Hematopoietic multipotent progenitor cell treated with erythropoietin and hydrocortisone succinate and interleukin-3 and kit ligand, for 17 days (in vitro differentiated cells): ENCODE measurements around the gene HIP1R.

Experiments
- DNase-seq: peaks from one replicate; pipeline ENCODE4 v3.0.0-alpha.2; 2015; ENCODE audit warnings: low spot score

The HIP1R gene

GRCh38 chr12:122847516-122847836, 12.2 kb downstream of the HIP1R start:
- DNase-seq, result no peak

- no peak for DNase-seq
Measured at GRCh38 chr12:122847921-122848421, 12.7 kb downstream of the HIP1R start.

GRCh38 chr12:122848471-122849351, 13.5 kb downstream of the HIP1R start:
- no peak for DNase-seq

GRCh38 chr12:122849352-122850047, 14.2 kb downstream of the HIP1R start:
- no peak for DNase-seq

GRCh38 chr12:122850048-122850445, 14.8 kb downstream of the HIP1R start:
- no peak for DNase-seq

- no peak for DNase-seq
Measured at GRCh38 chr12:122850695-122851350, 15.6 kb downstream of the HIP1R start.

GRCh38 chr12:122851820-122852219, 16.6 kb downstream of the HIP1R start:
- no peak for DNase-seq

- no peak for DNase-seq
Measured at GRCh38 chr12:122852336-122853275, 17.3 kb downstream of the HIP1R start.

GRCh38 chr12:122853582-122854245, 18.5 kb downstream of the HIP1R start:
- no peak for DNase-seq

- DNase-seq, result no peak
Measured at GRCh38 chr12:122854554-122854953, 19.3 kb downstream of the HIP1R start.

GRCh38 chr12:122855071-122855829, 20.0 kb downstream of the HIP1R start:
- DNase-seq, result no peak

- DNase-seq, result no peak
Measured at GRCh38 chr12:122855928-122856831, 20.9 kb downstream of the HIP1R start.

GRCh38 chr12:122856999-122857671, 21.9 kb downstream of the HIP1R start:
- no peak for DNase-seq

GRCh38 chr12:122858171-122858570, 22.9 kb downstream of the HIP1R start:
- DNase-seq, result no peak

GRCh38 chr12:122858591-122859302, 23.5 kb downstream of the HIP1R start:
- DNase-seq, result no peak

- DNase-seq, result no peak
Measured at GRCh38 chr12:122859303-122860039, 24.2 kb downstream of the HIP1R start.
